HG03103 (cell line): ENCODE results near the gene ATG101.

Source experiments
- ATAC-seq: cut with Tn5 transposase; IDR thresholded peaks from one replicate; pipeline ENCODE4 v1.9.1; 2021; ENCODE audit warnings: low read depth; ENCODE audit not compliant: unreplicated experiment

The ATG101 gene

GRCh38 chr12:52074971-52075724, 5.4 kb downstream of the ATG101 start:
- no peak for ATAC-seq

GRCh38 chr12:52076811-52077210, 7.0 kb downstream of the ATG101 start:
- ATAC-seq = no peak

GRCh38 chr12:52078276-52078675, 8.5 kb downstream of the ATG101 start:
- ATAC-seq = no peak

DNA sequence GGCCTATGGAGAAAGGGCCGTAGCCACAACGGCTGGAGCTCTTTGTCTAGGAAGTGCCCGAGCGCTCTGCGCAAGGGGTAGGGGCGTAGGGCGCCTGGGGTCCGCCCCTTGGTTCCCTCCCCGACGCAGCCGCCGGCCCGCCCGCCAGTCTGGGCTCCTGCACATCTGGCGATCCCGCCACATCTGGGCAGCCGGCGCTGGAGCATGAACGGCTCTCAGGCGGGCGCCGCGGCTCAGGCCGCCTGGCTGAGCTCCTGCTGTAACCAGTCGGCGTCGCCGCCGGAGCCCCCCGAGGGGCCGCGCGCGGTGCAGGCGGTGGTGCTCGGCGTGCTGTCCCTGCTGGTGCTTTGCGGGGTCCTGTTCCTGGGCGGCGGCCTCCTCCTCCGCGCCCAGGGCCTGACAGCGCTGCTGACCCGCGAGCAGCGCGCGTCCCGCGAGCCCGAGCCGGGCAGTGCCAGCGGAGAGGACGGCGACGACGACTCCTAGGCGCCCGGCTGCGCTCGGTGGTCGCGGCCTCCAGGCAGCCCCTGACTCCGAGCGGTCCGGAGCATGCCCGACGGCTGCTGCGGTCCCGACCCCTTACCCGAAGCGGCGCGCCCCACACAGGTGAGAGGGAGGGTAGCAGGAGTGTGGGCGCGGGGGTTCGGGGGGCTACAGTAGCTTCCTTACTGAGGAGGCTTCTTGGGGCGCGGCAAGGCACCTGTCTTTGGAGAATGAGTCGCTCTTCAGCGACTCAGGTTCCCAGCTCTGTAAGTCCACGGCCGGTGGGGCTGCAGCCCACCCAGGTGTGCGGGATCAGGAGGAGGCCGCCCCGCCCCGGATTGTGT, 10.0 kb downstream of the ATG101 start, which contains the start of gene SMIM41:
Gene SMIM41 (plus strand): TSS at position 129 of the 827 bp plus-strand sequence. CDS start 76 bp downstream, at position 205.
- ATAC-seq = no peak

DNA sequence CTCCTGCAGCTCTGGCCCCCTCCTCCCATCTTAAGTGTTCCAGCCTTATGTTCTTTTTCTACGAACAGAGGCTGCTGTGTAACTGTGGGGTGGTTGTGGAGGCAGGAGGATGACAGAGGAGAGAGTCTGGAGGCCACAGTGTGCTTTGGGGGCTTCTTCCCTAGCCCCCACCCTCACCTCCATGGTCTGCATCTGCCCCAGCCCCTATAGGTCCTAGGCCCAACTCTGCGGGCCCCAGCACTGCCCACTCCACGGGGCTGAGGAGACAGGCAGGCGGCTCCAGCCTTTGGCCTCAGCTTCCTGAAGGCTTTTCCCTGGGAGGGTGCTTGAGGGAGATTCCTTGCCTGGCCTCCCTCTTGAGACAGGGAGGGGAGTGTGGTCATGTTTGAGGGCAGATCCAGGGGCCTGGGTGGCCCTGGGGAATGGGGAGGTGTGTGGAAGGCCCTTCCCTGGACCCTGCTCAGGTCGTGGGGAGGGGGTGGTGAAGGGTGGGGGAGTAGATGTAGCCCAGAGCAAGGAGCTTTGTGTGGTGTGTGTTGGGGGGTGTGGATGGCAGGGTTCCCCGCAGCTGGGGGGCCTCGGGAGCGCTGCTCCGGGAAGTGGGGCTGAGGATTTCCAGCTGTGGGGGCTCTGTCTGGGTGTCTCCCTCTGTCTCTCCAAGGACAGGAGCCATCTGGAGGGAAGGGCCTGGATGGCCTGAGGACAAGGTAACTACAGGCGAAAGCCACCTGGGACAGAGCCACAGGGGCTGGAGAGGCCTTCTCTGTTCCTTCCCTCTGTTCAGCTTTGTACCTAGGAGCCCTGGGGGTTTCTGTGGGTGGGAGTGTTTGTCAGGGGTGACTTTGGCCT, 10.8 kb downstream of the ATG101 start:
- ATAC-seq = no peak

GRCh38 chr12:52081263-52081733, 11.5 kb downstream of the ATG101 start:
- no peak for ATAC-seq

GRCh38 chr12:52082026-52082668, 12.4 kb downstream of the ATG101 start:
- ATAC-seq = no peak

- no peak for ATAC-seq
These were observed 12.8 kb downstream of the ATG101 start for GRCh38 chr12:52082669-52082987.

- no peak for ATAC-seq
These were observed 13.3 kb downstream of the ATG101 start for GRCh38 chr12:52082988-52083637.

- ATAC-seq = no peak
These were observed 13.8 kb downstream of the ATG101 start for GRCh38 chr12:52083638-52083996.

DNA sequence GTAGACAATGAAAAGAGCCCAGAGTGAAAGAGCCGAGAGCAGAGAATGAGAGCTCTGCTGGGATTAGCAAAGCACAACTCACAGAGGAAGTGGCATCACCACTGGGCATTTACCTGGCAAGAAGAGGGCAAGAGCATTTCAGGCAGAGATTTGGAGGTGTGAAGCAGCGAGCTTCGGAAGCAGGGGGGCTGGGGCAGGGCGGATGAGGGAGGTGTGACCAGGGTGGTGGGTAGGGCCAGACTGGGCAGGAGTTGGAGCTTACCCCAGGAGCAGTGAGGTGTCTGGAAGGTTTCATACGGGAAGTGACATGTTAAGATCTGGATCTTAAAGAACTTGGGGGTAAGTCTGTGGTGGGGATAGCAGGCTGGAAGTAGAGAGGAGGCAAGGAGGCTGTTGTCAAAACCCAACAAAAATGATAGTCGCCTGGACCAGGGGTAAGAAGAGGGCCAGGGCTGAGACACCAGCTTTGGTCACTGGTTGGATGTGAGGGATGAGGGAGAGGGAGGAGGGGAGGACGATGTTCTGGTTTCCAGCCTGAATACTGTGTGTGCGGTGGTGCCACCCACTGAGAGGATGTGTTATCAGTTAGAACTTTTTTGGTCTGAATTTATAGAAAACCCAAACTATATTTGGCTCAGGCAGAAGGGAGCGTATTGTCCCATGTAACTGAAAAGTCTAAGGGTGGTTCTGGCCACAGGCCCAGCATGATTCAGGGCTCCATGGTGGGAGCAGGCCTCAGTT, 14.9 kb downstream of the ATG101 start:
- no peak for ATAC-seq

GRCh38 chr12:52085682-52086180, 16.0 kb downstream of the ATG101 start:
- ATAC-seq = no peak

DNA sequence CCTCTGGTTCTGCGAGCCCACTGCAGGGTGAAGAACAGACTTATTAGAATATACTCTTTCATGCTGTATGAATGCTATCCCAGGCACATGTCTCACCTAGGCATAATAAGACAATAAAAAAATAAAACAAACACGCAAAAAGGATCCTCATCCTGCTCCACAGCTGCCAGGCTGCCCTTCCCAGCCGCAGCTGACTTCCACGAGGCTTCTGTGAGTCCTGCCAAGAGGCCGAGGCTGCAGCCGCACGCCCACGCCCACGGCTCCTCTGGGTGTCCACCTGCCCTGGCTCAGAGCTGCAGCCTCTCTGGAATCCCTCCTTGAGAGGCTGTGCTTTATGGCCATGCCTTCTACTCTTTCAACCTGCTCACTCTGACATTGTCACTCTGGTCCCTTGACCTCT, 16.6 kb downstream of the ATG101 start:
- ATAC-seq = no peak

GRCh38 chr12:52086944-52087835, 17.4 kb downstream of the ATG101 start:
- ATAC-seq = no peak

DNA sequence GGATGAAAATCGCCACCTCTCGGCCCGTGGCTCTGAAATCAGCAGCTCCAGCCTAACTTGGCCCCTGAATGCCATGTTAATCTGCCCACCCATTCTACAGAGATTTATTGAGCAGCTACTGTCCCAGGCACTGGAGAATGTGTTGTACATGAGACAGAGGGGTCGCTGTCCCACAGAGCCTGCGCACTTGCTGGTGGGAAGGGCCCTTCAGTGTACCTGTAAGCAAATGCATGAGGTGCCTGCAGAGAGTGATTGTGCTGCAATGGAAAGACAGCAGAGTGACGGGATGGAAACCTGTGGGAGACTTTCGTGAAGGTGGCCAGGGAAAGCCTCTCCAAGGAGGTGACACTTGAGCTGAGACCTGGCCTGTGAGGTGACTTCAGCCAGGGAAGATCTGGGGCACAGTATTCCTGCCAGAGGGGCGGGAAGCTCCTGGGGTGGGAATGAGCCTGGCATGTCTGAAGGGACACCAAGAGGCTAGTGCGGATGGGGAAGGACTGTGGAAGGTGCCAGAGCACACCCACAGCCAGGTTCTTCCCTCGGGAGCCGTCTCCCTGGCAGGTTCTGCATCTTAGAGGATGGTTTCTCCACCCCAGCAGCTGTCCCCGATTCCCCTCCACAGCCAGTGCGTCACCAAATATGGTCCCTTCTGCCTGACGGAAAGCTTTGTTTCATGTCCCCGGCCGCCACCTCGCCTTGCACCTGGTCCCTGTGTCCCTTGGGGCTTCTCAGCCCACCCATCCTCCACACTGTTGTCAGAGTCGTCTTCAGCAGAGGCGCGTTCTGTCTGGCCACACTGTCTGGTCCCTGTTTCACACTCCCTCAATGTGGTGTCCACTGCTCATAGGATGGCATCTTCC, 18.4 kb downstream of the ATG101 start:
- ATAC-seq = peak; percentile 65

DNA sequence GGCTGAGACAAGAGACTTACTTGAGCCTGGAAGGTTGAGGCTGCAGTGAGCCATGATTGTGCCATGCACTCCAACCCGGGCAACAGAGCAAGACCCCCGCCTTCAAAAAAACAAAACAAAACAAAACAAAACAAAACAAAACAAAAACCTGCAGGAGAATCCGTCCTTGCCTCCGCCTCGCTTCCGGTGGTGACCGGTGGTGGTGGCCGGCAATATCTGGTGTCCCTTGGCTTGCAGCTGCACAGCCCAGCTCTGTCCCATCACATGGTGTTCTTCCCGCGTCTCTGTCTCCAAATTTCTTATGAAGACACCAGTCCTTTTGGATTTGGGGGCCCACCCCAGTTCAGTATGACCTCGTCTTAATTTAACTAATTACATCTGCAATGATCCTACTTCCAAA, 19.7 kb downstream of the ATG101 start:
- no peak for ATAC-seq

DNA sequence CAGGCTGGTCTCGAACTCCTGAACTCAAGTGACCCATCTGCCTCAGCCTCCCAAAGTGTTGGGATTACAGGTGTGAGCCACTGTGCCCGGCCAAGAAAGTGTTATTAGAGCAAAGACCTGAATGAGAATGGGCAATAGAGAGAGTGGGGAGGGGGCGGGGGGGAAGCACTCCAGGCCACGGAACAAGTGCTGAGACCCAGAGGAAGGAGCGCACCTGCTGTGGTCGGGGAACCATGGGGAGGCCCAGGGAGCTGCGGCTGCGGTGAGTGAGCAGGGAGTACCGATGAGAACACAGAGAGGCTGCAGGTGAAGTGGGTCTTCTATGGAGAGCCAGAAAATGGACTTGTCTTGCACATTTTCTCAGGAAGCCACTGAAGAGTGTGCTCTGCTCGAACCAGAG, 20.5 kb downstream of the ATG101 start:
- ATAC-seq = no peak
